Hepatic stellate cell (primary cell): ENCODE data around the gene FANCD2.
"Not testable (repeated sequence)": the region's sequence is repeated elsewhere in the genome, so short reads cannot be mapped to it uniquely, and the experiment has no call there.

Source experiments
- DNase-seq: peaks from one replicate; pipeline ENCODE4 v3.0.0; 2011; ENCODE audit warnings: low spot score

The FANCD2 gene

DNA sequence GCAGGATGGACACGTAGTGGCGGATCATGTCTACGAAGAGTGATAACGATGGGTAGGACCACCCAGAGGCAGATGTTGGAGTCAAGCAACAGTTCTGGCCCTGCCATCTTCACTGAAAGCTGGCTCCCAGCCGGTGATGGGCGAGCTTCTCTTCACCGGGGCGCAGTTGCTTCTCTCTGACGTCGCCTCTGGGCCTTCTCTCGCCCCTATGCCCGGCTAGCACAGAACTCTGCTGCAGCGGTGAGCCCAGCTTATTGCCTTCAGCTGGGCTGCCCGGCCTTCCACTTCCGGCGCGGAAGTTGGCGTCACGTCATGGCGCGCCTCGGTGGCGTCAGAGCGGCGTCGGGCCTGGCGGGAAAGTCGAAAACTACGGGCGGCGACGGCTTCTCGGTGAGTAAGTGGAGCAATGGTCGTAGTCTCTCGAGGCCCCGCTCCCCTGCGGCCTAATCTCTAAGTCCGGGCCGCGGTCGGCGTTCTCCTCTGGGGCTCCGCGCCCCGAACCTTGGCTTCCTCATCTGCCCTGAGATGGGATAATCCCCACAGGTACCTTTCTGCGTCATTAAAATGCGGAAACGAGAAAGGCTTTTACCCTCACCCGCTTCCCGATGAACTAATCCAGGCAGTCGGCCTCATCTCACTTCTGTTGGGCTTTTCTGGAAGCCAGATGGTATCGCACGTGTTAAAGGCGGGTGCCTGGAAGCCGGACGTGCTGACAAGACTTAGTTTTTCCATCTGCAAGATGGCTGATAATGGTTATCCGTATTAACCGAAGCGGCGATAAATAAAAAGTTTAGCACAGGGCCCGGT lies at the start of gene FANCD2:
FANCD2 (plus strand) TSS at position 354 of the 807 bp plus-strand sequence. CDS start 2,221 bp downstream, outside the sequence.
- peak; percentile 83 for DNase-seq

DNA sequence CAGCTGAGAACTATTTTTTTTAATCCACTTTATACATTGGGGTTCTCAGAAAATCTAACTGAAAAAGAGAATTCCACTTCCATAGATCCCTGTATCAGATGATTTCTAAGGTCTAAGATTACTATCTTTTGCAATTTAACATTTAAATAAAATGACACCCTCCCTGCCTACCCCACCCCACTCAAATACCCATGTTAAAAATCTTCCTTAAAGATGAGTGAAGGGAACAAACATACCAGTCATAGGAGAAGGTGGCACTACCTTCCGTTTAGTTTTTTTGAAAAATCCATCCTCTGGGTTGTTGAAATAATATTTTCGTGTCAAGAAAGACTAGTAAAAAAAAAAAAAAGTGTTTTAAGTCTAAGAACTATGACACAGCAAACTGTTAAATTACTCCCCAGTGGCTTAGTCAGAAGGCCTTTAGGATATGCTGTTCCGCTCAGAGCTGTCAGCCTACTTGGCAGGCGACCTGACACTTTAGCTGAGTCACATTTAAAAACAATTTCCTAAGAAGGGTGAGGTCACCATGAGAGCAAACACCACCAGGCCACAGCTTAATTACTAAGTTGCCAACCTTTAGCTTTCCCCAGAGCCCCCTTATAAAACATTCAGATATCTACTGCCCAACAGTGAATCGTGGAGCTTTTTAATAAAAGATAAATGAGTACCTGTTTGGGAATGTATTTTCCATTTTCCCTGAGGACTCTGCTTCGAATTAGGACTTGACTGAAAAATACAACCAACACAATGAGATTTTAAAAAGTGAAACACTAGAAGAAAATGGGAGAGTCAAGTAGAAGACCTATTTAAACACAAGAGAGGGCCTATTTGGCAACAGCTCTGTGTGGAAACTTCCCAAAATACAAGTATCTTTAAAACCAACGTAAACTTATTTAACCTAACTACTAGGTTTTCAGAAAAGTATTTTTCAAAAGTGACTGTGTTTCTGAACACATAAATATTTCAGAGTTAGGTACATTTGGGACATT lies 49.2 kb upstream of the FANCD2 start:
- DNase-seq = peak; percentile 73

- no peak for DNase-seq
Measured at GRCh38 chr3:9978710-9979305, 47.4 kb upstream of the FANCD2 start.

- DNase-seq = no peak
Measured at GRCh38 chr3:9980251-9980650, 46.0 kb upstream of the FANCD2 start.

DNA sequence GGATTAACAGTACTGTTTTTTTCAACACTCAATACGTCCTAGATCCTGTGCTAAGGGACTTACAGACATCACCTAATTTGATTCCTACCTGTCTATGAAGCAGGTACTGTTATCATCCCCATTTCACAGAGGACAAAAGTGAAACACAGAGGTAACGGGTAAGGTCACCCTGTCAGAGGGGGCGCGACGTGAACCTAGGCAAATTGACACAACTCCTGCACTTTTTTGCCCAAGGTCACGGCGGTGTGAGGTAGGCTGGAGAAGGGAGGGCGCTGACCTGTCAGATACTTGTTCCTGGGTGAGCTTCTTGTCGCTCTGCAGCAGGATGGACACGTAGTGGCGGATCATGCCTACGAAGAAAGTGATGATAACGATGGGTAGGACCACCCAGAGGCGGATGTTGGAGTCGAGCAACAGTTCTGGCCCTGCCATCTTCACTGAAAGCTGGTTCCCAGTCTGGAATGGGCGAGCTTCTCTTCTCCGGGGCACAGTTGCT lies 40.0 kb upstream of the FANCD2 start:
- DNase-seq = no peak

DNA sequence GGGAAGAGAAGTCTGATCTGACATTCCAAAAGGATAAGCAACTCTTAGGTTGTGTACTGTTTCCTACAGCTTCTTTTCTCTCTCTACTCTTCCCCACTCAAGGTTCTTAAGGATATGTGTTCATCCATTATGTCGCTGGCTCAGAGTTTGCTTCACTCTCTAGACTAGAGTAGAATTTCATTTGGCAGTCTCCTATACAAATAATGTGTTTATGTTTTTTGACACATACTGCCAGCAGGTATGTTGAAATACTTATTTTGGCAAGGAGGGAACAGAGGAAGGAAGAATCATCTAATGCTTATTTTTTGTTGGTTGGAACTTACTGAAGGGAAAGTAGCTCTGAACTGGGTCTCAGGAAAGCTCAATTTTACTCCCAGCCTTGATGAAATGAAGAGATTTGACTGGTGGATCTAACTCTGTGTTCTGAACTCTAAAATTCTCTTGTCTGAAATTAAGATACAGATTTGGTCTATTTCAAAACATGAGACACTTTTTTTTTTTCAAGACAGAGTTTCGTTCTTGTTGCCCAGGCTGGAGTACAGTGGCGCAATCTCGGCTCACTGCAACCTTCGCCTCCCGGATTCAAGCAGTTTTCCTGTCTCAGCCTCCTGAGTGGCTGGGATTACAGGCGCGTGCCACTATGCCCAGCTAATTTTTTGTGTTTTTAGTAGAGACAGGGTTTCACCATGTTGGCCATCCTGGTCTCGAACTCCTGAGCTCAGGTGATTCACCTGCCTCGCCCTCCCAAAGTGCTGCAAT lies 32.0 kb upstream of the FANCD2 start:
- no peak for DNase-seq

- DNase-seq = no peak
Measured at GRCh38 chr3:10000686-10001085, 25.6 kb upstream of the FANCD2 start.

- DNase-seq = no peak
Measured at GRCh38 chr3:10002951-10003350, 23.3 kb upstream of the FANCD2 start.

- no peak for DNase-seq
Measured at GRCh38 chr3:10004506-10004905, 21.7 kb upstream of the FANCD2 start.

- DNase-seq = no peak
Measured at GRCh38 chr3:10004960-10005564, 21.2 kb upstream of the FANCD2 start.

DNA sequence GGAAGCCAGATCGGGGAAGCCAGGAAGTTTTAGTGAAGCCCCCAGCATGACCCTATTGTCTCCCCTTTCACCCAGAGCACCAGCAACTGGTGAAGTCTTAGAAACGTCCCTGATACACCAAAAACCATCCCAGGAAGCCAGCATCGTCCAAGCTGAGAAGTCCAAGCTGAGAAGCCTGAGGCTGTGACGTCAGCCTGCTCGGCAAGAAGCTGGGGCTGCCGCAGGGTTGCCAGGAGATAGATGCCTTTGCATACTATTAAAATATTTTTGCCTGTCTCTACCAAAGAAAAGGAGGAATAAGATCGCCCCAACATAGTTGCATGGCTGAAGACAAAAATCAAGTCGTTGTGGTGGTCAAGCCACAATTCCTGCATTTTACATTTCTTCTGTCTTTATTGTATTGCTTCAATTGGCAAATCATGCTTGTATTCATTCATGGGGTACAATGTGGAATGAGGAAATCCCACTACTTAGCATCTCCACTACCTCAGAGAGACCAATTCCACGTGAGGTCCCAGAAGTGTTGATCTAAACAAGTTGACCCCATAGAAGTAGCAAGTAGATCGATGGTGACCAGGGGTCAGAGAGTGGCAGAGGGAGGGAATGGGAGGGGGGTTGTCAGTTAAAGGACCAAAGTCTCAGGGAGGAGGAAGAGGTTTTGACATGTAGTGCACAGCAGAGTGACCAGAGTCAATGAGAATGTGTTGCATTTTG lies 20.0 kb upstream of the FANCD2 start:
- no peak for DNase-seq

DNA sequence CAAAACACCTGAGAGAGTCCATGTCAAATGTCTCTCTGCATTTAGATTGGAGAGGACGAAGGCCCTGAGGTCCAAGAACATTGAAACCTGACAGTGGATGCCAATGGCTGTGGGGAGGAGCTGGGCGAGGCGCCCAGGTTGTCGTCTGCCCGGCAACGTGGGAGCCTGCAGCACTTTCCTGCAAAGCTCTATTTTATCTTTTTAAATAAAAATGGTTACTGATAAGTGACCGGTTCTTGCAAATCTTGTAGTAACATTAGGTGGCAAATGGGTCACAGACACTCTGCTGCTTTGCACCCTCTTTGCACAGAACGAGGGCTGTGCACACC lies 19.5 kb upstream of the FANCD2 start:
- DNase-seq = no peak

- no peak for DNase-seq
Measured at GRCh38 chr3:10007126-10007782, 19.0 kb upstream of the FANCD2 start.

GRCh38 chr3:10008216-10008587 lies 18.0 kb upstream of the FANCD2 start:
- not testable (repeated sequence) for DNase-seq

DNA sequence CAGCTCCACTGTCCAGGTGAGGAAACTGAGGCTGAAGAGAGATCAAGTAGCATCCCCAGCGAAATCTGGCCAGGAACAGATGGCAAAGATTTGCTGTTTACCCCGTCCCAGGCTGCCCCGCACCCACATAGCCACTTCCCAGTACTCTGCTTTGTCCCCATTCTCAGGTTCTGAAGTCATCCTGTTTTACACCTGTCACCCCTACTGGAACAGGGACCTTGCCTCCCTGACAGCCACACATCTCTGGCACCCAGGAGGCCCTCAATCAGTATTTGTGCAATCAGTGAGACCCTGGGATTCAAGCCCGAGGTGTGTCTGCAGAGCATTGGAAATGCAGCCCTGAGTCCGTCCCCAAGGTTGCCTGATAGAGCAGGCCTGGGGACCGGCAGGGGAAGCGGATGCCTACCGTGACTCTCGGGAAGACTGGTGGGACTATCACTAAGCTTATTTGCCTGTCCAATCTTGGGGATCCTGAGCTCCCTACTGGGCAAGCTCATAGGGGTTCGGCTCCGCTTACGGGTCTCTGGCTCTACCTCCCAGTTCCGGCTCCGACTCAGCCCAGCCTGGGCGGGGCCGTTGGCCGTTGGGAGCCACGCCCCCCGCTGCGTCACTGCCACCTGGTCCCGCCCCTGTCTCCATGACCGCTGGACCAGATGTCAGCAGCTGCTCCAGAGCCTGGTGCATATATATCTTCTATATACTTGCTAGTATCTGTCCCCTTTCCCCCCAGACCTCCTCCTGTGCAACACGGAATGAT lies 17.5 kb upstream of the FANCD2 start:
- peak; percentile 85 for DNase-seq

- no peak for DNase-seq
Measured at GRCh38 chr3:10010421-10010877, 15.8 kb upstream of the FANCD2 start.

GRCh38 chr3:10010878-10011465 lies 15.3 kb upstream of the FANCD2 start:
- peak; percentile 94 for DNase-seq

- DNase-seq = no peak
Measured at GRCh38 chr3:10011631-10012030, 14.6 kb upstream of the FANCD2 start.

GRCh38 chr3:10012106-10012505 lies 14.1 kb upstream of the FANCD2 start:
- no peak for DNase-seq
